Endometrial microvascular endothelial cells (primary cell): ENCODE results near the gene LIM2. TPM values are rescaled to one million over a fixed set of nuclear protein-coding genes. Genes with fewer than 3 reads are reported as not detected.

Experiments
- in situ Hi-C: cut with HindIII; loops from 2 replicates; pipeline ENCODE4 v1.10.0; 2017; ENCODE audit warnings: low sequenced_read_pairs, low pct_unique_long_range_greater_than_20kb; ENCODE audit errors: inconsistent ontology term
- total RNA-seq: library from RNA; depleted of rRNA; stranded (reverse); fragments of >200 nt; gene quantifications from one replicate; pipeline ENCODE4 v1.2.3, GENCODE V29; 2015; ENCODE audit errors: inconsistent ontology term

LIM2 gene
- total RNA-seq, 1 donor from 2014 or later, result not detected

DNA sequence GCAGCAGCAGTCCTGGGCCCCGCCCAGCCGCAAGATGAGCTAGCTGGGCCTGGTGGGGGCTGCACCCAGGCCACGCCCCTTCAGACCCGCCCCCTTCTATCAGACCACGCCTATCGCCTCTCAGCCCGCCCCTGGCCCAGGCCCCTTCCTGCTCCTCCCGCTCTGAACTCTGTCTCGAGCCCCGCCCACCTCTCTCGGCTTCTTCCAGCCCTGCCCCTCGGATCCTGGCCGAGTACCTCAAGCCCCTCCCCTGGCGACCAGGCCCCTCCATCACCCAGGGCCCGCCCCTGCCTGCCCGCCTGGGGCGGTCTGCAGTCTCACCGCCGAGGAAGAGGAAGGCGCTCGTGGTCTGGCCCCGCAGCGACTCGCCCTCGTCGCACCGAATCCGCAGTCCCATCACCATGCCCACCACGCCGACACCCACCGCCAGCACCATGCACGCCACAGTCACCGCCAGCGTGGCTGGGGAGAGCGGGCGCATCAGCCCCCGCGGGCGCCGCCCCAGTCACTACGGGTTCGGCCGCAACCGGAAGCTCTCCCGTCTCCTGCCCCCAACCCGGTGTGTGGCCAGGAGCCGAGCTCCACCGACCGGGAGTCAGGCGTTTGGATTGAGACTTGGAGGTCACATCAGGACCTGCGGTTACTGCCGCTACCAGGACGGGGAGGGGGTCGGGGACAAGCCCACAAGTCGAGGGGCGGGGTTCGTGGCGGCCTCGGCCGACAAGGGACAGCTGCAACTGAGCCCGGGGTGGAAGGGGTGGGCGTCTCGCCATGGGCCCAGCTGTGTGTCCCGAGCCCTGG is 20.0 kb downstream of the LIM2 start:
- in situ Hi-C loops, result no loop called here

DNA sequence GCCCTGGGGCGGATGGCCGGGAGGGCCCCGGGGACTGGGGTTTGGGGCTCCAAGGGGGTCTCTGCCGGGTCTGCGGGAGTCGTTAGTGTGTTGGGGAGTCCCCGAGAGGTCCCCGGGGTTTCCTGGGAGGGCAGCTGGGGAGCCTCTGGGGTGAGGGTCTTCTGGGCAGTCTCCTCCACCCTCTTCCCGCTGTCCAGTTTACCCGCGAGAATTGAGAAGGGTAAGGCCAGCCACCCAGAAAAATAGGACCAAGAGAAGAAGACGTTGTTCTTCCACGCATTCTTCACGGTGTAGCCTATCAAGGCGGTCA is 20.6 kb downstream of the LIM2 start:
- in situ Hi-C loops, result no loop called here

DNA sequence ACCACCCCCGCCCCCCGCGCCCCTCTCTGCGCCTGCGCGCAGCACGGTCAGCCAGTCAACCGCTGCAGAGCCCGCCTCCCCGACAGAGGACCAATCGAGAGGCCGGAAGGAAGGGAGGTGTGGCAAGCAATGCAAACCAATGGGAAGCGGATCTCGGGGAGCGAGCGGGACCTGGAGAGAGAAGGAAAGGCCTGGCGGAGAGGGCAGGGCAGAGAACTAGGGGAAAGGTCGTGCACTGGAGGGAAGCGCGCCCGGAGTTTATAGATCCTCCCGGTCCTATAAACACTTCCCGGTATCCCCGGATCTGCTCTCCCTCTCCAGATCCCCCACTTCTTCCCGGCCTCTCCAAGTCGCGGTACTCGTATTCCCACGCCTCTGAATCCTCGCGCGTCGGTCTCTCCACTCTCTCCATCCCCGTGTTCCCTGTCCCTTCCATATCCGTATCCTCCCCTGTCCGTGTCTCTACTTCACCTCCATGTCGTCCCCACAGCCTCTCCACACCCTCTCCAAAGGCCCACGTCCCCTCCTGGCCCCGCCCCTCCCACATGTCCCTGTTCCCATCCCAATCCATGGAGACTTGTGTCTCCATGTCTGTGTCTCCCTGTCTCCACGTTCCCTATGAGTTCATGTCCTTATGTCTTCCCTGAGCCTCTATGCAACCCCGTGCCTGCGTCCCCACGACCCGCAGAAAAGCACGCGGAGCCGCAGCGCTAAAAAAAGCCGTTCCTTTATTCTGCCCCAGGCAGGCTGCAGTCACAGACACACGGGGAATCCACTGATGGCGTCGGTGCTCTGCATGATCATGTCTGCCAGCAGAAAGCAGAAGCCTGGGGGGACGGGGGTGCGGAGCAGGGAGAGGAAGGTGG is 21.2 kb downstream of the LIM2 start:
- in situ Hi-C loops, result no loop called here

DNA sequence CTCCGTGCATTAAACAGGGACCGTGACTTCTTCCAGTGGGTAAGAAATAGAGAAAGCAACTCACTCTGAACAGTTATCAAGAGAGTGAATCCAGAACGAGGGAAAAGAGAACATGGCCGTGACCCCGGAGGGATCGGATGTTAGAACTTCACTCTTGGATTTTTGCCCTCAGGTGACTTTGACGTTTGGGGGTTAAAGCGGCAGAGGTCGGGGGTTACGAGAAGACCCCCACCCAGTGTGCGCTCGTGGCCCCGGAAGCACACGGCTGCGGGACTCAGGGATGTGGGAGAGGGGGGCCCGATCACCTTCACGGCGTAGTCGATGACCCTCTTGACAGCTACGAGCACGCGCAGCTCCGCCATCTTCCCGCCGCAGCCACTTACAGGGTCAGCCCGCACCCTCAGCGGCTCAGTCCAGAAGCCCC is 21.8 kb downstream of the LIM2 start, which contains the start of gene ETFB:
Gene ETFB (minus strand): TSS at position 424 of the 424 bp plus-strand sequence. CDS start 62 bp downstream, at position 362.
- in situ Hi-C loops, result no loop called here

DNA sequence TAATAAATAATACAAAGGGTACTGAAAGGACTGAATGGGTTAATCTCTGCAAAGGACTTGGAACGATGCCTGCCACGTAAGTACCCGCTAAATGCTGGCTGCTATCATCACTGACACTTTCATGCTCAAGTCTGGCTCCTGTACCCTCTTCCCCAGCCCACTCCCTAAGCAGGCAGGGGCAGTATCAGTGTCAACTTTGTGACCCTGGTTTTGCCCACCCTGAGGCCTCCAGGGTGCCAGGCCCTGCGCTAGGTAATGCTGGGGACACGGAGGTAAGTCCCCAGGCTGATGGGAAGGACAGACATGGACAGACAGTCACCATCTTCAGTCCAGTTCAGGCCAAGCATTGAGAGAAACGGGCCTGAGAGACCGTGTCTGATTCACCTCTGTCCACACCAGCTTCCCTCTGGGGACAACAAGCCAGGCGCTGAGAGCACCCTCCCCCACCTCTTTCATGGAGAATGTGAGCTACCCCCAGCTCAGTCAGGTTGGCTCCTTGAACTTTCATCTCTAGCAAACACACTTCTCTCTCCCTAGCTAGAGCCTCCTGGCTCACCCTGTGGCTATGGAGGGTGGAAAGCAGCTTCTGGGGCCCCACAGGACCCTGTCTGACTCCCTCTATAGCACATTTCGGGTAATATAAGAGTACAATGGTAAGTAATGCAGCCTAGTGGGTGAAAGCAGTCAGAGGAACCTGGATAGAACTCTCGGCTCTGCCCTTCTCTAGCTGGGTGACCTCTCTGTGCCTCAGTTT is 22.4 kb downstream of the LIM2 start:
- in situ Hi-C loops, result no loop called here

DNA sequence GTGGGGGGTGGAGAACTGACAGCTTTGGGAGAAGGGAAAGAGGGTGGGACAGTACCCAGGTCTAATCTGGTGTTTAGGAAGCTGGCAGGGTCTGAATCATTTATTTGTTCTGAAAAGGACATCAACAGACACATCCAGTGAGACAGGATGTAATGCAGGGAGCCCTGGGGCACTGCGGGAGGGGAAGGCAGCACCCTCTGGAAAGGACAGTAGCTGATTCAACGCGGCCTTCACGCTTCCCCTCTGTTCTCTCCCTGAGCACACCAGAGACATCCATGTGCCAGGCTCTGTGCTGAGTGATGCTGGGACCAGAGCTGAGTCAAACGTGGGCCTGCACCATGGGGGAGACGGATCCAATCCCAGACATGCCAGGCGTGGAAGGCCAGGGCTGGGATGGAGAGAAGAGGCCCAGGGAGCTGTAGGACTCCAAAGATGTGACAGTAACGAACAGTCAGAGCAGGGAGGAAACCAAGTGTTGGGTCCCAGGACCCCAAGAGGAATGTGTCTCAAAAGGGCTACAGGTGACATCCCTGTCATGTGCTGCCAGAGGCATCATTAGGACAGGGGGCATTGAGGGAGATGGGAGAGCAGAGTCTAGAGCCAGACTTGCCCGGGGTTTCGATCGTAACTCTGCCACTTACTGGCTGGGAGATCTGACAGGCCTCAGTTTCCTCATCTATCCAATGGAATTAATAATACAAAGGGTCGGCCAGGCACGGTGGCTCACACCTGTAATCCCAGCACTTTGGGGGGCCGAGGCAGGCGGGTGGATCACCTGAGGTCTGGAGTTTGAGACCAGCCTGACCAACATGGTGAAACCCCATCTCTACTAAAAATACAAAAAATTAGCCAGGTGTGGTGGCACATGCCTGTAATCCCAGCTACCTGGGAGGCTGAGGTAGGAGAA is 23.3 kb downstream of the LIM2 start:
- in situ Hi-C loops, result no loop called here

DNA sequence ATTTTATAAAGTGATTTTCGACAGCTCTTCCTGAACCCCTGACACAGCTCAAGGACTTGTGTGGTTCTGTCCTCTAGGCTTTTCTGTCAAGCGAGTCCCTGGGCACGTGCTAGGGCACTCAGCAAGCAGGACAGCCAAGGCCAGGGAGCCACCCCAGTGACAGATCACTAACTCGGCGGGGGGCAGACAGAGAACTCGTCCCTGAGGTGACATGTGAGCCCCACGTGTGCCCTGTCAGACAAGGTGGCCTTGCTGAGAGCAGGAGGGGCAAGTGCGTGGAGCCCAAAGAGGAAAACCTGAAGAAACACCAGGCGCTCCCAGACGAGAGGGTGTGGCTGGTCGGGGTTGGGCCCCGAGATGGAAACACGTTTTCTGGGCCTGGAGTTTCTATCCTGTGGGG is 26.5 kb downstream of the LIM2 start:
- in situ Hi-C loops, result no loop called here

DNA sequence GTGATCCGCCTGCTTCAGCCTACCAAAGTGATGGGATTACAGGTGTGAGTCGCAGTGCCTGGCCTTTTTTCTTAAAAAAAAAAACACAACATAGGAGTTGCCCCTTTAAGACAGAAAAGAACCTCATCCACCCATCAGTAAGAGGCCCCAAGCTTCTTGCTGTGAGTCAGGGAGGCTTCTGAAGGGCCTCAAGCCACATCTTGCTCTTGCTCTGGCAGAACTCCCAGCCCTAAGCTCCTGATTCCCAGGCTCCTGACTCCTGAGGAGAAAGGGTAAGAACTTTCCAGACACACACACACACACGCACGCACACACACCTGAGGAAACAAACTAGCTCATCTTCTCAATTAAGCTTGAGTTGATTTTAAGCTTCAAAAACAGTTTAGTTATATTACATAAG is 28.5 kb downstream of the LIM2 start:
- in situ Hi-C loops, result no loop called here

DNA sequence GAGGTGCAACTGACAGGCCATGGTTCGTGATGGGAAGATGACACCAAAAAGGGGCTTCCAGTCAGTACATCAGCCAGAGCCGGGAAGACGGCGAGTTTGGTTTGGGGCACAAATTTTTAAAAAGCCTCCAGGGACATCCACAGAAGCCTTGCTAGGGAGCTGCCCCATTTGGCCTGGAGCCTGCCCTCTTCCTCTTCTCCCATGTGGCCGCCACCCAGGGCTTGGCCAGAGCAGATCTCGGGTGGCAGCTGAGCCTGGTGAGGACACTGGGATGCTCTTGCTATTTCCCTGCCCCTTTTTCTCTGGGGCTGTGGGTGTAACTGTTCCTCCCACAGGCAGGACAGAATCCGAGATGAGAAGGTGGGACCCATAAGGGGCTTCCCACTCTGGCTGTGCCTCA is 29.8 kb downstream of the LIM2 start:
- in situ Hi-C loops, result no loop called here

DNA sequence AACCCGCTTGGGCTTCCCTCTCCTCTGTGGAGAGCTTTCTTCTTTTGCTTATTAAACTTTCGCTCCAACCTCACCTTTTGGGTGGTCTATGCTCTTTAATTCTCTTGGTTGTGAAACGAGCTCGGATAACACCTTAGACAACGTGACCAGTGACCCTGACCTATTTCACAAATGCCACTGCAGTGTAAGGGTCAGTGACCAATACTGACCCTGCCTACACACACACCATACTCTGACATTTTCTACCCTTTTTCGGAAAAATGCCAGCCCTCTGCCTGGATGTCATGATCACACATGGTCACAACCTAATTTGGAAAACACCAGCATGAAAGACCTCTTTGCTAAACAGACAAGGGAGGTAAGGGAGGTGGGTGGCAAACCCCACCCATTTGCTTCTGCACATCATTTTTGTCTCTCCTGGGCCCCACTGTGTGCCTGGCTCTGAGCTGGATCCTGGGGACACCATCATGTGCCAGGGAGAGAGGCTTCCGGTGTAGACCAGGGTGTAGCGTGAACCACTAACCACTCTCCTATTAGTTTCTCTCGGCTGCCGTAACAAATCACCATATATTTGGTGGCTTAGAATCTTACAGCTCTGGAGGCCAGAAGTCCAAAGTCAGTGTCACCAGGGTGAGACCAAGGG is 31.5 kb downstream of the LIM2 start:
- in situ Hi-C loops, result no loop called here

DNA sequence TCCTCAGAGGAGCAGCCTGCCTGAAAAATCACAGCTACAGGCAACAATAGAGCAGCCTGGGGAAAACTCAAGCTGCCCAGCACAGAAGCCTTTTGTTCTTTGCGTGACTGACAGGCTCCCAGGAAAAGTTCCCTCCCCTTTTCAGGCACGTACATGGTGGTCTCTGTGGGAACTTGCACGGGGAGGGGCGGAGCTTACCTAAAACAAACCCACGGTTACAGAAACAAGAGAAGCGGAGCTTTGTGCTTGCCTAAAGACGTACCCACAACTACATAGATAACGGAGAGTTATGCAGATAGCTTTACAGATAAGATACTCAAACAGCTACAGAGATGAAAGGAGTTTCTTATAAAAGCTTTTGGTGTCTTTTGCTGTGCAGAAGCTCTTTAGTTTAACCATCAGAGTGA is 33.0 kb downstream of the LIM2 start:
- in situ Hi-C loops, result no loop called here

DNA sequence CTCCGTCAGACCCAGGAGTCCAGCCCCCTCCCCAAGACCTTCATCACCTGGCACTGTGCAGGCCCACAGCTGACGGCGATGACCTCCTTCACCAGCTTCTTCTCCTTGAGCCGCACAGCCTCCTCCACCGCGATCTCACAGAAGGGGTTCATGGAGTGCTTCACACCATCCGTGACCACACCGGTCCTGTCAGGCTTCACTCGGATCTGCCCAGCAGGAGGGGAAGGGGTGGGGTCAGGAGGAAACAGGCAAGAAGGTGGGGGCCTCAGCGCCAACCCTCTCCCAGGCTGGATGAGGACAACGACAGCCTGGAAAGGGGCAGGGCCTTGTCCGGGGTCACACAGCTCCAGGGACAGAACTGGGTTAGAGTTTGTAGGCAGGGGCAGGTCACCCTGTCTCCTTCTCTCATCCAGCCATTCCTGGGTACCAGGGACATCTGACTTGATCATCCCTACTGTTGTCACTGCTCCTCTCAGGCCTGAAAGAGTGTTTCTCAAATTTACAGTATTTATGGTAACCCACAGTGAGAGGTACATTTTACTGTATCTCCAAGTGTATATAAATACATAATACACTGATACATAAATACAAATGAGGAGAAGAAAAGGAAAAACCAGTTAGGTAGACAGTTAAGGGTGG is 33.6 kb downstream of the LIM2 start:
- in situ Hi-C loops, result no loop called here

DNA sequence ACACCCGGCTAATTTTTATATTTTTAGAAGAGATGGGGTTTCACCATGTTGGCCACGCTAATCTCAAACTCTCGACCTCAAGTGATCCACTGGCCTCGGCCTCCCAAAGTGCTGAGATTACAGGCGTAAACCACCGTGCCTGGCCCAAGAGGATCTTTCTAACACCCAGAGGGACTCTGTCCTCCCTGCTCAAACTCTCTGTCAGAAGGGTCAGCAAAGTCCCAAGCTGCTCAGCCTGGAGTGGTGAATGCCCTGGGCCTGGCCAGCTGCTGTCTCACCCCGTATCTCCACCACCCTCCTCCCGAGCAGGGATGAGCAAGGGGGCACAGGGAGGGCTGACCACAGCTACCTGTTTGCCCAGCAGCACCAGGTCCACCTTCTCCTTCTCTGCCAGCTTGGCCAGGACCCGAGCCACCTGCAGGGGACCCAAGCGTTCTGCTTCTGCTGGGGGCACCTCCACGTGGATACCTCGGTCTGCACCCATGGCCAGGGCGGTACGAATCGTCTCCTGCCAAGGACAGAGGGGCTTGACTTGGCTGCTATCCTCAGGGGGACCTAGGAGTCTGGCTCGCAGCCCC is 34.9 kb downstream of the LIM2 start:
- in situ Hi-C loops, result no loop called here

DNA sequence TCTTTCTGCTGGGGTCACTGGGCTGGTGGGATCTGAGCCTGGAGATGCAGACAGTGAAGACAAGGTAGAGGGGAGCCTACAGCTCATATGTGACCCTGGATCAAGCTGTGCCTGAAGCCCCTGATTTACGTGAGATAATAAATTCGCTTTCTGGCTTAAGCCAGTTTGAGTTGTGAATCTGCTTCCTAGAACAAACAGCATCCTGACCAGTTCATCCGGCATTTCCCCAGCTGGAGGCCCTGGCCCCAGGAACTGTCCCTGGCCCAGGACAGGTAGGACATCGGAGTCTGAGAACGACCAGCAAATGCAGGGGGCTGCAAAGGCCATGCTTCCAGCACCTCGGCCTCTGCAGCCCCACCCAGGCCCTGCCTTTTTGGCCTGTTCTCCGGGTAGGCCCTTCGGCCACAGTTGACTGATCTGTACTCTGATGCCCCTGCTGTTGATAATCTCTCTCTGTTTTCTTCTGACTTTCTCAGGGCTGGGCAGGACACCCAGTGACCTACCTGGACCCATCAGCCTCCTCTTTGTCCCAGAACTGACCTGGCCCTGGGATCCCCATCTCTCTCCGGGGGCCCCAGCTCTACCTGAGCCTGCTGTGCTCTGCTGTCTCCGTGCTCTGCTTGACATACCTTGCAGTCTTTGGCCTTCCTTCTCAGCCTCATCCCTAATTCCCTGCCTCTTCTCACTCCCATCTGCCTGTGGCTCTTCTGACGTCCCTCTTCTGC is 36.3 kb downstream of the LIM2 start:
- in situ Hi-C loops, result no loop called here

DNA sequence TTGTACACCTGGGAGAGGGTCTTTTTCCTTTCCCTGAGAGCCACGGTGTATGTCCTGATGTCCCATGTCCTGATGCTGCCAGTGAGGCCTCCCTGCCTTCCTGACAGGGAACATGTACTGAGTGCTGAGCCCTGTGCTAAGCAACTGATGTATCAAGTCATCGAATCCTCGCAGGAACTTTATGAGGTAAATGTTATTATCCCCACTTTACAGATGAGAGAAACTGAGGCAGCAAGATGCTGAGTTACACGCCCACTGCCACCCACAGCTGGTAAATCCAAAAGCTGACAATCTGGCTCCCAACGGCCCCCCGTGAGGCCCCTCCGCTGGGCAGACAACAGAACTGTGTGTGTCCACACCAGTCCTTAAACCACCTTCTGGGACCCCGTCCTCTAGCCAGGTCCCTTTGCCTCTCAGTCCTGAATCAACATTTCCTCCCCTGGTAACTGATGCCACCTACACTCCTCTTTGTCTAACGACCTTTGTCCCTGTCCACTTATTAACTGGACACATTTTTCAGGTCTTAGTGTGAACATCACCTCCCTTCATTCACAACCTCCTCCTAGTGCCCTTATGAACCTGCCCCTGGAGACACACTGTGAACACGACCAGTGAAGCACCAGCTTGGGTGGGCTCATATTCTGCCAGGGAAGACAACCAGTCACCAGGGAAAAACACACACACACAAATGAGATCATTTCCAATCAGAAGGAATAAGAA is 40.4 kb downstream of the LIM2 start:
- in situ Hi-C loops, result no loop called here

DNA sequence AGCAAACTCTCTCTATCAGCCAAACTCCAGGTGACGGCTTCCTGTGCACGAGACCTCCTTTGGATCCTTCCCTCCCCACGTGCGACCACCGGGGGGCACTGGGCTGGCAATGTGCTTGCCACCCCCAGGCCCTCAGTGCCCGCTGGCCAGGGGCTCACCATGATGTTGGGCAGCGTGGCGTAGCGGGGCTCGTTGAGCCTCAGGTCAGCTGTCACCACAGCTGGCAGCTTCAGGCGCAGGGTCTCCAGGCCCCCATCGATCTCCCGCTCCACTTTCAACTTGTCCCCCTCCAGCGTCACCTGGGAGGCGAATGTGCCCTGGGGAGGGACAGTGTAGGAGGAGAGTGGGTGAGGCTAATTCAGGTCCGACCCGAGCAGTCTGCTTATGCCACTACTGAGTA is 41.0 kb downstream of the LIM2 start:
- in situ Hi-C loops, result no loop called here
